Activated CD8-positive, alpha-beta memory T cell treated with anti-CD3 and anti-CD28 coated beads, Interleukin-2, amount 50 U/mL, for 4 hours (primary cell): ENCODE data around the gene UNC13D.
"Not testable (repeated sequence)": the region's sequence is repeated elsewhere in the genome, so short reads cannot be mapped to it uniquely, and the experiment has no call there.

ENCODE experiments used
- DNase-seq: peaks from one replicate; pipeline ENCODE4 v3.0.0-alpha.2; 2020

UNC13D gene

DNA sequence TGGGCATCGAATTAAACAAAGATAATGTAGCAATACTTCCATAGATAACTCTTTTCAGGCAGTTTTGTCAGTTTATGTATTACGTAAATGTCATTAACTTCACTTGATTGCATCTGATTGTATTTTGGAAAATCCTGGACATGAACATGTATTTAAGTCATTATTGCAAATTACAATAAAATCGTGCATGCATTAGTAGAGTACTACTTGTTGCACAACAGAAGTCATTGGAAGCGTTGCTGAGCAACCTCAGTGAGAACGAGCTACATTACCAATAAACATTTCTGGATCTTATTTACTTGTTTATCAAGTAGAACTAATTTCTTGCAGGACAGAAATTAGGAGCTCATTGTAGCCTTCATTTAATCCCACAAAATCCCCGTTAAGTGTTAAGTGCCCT is 53.0 kb downstream of the UNC13D start:
- no peak for DNase-seq

DNA sequence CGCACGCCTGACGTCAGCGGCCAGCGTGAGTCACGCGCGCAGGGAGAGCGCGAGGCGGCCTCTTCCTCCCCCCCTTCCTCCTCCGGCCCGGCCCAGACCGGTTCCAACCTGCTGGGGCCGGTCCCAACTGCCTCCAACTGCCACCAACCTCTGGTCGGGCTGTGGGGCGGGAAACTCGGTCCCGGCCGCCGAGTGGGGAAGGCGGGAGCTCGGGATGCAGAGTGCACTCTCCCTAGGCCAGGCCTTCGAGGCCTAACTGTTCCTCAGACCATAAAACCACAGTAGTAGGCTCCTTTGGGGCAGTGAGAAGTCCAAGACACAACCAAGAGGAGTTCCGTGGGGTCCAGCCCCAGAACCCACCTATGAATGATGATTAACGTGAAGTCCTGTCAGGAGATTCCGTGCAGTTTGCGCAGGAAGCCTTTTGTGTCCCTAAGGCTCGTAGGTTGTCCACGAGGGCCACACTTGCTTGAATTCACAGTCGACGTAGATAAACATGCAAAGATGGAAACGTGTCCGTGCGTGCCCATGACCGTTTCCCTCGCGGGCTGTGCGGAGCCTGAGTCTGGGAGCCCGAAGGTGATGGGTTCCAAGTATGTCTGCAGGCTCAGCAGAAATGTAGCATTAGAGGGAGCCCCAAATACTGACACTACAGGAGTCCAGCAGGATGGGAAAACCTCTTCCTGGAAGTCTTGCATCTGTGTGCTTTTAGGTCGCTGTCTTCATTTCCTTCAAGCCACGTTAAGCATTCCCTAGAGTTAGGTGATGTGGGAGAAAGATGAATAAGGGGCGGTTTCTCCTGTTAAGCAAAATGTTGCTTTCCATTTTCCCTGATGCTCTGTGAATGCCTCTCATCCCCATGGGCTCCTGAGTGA is 59.0 kb downstream of the UNC13D start:
- DNase-seq: peak; percentile 81

DNA sequence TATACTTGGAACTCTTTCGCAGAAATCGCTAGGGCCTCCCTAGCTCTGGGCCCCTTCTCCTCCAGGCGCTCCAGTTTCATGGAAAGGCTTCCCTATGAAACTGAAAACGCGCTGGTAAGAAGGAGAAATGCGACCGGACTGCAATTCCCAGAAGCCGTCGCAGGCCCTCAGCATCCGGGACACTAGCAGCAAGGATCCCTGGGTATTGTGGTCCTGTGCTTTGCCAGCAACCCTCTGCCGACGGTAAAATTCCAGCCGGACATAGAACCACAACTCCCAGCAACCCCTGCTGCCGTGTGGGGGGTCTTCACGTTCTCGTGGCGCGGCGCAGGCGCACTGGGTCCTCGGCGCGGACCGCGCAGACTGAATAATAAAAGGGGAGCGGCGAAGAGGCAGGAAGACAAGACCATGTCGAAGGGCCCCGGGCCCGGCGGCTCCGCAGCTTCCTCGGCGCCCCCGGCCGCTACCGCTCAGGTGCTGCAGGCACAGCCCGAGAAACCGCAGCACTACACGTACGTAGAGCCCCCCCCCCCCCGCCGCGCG is 59.7 kb downstream of the UNC13D start, which contains the start of gene UNK:
UNK (plus strand) TSS at position 334 of the 543 bp plus-strand sequence; CDS start at position 409, 75 bp downstream.
- peak; percentile 93 for DNase-seq

DNA sequence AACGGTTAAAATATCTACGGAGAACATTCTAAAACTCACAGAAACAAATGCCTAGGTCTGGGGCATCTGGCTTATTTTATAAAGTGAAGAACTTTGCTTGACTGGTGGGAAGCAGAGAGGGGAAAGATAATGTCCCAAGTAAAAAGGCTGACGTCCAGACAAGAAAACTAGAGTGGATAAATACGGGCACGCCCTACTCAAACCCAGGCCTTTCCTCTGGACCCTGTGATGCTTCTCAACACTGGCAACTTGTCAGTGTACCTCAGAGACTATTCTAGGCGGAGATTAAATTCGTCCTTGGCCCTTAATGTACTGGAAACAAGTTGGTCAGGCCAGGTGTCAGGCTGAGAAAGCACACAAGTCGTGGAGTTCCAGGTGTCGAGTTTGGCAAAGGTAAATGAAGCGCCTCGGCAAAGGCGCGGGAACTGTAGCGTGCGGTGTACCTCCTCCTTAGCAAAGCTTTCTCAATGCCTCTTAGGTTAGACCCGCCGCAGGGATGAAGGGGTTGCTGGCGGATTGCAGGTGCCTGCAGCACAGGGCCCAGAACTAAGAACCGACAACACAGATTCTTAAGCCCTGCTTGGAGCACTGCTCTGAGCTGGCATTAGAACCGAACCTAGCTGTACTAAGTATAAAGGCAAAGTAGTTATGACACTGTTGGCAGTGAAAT is 60.3 kb downstream of the UNC13D start:
- DNase-seq: no peak

DNA sequence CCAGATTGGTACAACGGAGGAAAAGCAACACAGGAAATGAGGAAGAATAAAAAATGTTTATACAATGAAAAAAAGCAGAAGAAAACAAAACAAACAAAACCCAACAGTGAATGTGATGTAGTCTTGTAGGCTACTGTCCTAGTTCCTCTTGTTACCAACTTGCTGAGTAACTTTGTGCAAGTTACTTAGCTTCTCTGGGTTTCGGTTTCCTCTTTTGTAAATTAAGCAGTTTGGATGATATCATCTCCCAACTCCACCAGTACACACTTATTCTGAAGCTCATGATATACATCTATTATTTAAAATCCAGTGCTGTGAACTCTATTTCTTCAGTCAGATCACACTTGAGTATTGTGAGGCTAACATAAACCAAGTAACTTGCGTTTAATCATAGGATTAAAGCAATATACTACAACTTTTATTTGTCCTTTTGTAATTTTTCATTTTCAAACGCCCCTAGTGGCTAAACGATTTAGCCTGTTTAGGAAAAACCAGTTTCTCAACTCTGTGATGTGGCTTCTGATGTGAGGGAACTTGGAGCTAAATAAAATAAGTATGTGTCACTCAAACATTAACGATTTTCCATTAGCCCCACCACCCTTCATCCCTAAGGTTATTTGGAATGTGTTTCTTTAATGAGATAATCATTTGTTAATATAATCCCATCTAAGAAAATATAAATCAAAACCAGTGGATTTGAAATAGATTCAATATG is 61.0 kb downstream of the UNC13D start:
- DNase-seq: no peak

DNA sequence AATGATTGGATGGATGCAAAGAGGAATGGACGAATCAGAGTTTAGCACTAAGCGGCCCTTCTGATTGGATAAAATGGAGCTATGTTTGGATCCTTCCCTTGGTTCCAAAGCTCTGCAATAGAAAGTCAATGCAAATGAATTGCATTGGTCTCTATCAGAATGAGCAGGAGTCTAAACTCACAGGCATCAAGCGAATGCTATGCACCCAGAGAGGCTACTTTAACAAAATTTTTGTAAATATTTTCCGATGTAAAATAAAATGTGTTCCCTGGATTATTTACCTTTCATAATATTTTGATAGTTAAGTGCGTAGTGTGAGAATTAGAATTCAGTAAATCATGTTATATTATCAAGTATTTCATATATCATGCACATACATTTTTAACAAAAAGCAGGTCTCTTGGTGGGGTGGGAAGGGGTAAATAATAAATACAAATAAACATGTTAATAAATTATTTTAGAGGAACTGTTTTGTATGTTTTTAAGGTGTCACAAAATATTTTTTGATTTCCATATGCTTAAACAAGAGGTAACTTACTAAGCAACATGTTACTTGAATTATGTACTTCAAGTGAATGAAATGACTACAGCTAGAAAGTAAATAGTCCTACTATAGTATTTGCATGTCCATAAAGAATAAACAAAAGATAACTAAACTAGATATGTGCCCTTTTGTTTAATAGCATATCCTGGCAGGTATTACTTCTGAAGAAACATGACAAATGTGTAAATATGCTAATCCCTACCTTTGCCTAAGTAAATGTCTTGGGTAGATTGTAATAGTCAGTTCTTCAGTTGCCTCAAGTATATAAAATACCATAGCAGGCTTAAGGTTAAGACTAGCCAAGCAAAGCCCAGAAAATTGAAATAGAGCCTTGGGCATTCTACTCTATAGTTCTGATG is 64.0 kb downstream of the UNC13D start:
- DNase-seq: no peak

DNA sequence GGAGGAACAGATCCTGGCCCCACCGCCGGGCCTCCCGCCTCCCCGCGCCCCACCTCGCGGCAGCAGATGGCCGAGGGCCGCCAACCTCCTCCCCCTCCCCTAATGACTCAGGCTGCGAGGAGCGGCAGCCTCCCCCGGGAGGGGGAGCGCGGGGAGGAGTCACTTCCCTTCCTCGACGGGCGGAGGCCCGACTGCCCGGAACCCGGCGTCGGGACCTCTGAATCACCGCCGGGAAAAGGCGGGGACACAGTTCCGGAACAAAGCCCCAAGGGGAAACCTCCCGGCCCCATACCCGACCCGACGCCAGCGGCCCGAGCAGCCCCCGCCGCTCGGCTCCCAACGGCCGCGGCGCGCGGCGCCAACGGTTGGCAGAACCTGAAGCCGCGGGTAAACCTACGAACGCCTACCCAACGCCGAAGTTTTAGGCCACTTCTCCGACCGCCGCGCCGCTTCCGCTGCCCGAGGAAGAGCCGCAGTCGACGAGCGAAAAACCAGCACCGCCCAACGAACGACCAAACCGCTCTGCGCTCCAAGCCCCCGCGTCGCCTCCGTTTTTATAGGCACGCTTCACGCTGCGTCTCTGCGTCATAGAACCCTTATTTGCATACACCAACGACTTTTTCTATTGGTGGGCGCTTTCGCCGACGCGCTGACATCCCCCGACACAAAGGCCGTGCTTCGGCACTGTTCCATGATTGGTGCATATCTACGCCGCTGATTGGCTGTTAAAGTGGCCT is 64.8 kb downstream of the UNC13D start:
- peak; percentile 91 for DNase-seq

DNA sequence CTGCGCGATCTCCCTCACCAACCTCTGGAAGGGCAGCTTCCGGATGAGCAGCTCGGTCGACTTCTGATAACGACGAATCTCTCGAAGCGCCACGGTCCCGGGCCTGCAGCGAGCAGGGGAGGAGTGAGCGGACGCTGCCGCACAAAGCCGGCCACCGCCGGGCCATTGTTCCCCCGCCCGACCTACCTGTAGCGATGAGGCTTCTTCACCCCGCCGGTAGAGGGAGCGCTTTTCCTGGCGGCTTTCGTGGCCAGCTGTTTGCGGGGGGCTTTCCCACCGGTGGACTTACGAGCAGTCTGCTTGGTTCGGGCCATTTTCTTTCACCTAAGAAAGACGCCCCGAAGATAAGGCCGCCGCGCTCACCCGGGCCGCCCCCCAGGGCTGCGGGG is 65.3 kb downstream of the UNC13D start:
- DNase-seq: no peak

DNA sequence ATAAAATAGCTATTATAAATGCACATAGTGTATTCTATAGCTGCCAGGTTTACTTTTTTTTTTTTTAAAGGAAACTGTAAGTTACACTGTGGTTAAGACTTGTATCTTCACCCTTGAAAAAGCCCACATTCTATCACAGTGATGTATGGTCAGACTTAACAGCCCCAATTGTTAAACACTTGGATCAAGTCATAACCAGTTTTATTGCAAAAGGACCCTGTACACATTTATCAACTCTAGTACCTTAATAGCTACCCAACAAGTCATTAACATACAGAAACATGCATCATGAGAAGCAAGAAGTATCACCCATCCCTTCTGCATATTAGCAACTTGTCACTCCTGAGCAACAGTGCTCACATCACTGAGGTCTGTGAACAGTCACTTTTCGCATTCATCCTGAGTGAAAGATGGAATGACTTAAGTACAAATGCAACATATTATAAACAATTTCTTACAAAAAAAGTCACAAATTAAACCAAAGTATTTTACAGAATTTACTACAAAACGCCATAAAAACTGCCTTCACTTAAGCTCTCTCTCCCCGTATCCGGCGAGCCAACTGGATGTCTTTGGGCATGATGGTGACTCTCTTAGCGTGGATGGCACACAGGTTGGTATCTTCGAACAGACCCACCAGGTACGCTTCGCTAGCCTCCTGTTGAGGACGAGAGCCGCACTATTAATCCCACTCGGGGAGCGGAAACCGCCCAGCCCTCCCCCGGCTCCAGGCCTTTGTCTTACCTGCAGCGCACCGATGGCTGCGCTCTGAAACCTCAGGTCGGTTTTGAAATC is 65.9 kb downstream of the UNC13D start:
- not testable (repeated sequence) for DNase-seq

DNA sequence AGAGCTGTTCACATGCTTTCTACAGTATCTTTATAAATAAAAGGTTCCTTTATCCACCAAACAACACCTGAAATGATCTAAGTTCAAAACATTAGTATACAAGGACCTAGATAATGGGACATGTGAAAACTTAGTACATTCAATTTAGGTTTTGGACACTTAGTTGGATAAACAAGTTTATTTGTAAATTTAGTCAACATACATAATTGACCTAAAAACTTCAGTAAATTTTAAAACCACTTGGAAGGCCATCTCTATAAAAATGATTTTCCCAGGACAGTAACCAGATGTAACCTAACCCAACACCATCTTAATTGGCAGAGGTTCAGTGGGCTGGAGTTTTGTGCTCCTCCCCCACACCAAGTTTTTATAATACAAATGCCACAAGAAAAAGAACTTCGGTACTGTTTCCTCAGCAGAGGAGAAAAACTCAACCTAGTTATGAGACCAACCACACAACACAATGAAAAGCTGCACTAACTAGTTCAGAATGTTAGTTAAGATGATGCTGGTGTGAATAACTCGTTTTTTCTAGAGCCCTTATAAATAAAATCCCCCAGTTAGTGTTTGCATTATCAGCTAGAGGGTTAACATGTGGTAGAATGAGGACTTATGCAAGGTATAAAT is 66.8 kb downstream of the UNC13D start:
- no peak for DNase-seq
